Femur (tissue), 1 donor: ENCODE results near the gene MORN1.
A peak's percentile ranks its signal among the peaks of the same experiment; 100 is the strongest.
"Not testable (repeated sequence)": the region's sequence is repeated elsewhere in the genome, so short reads cannot be mapped to it uniquely, and the experiment has no call there.

Experiments
- DNase-seq: peaks from one replicate; pipeline ENCODE4 v3.0.0-alpha.2; 2017

Gene MORN1

GRCh38 chr1:2391041-2391930, at the start of gene MORN1, which contains the start of gene RER1:
TSS of gene MORN1 (minus strand) at chr1:2391554. CDS start at chr1:2391533, 21 bp downstream.
TSS of gene RER1 (plus strand) at chr1:2391841. CDS start at chr1:2395791, 3,950 bp downstream.
- peak; percentile 100 for DNase-seq

- not testable (repeated sequence) for DNase-seq
Measured at GRCh38 chr1:2440346-2440745, 49.0 kb upstream of the MORN1 start.

GRCh38 chr1:2439369-2439768, 48.0 kb upstream of the MORN1 start:
- DNase-seq, result no peak

GRCh38 chr1:2438641-2439040, 47.3 kb upstream of the MORN1 start:
- no peak for DNase-seq

DNA sequence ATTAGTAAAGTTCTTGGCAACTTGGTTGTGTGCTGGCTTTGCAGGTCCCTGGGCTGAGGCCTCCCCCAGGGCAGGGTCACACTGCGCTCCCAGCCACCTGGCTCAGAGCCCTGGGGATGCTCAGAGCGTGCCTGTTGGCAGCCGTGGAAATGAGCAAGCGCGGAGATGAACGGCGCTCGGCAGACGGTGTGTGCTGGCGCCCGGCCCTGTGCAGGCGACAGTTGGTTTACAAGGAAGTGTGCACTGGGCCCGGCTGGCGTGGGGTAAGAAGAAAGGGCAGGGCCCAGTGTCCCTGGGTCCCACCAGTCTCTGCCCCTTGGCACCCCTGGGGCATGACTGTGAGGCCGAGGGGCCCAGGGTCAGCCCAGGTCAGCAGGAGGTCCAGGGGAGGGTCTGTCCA, 46.7 kb upstream of the MORN1 start:
- DNase-seq, result no peak

DNA sequence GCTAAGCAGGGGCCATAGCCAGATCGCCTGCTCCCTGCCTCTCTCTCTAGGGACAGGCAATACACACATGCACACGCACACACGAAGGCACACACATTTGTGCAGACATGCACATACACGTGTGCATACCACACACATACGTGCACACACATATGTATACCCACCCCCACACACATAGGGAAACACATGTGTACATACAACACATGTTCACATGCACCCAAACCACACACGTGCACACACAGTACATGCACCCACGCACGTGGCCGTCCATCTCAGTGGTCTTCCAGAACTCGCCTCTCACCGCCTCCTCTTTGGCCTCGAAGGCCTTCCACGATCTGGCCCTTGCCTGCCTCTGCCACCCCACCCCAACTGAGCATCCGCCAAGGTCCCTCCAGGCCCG, 46.3 kb upstream of the MORN1 start:
- no peak for DNase-seq

- DNase-seq, result no peak
Measured at GRCh38 chr1:2436876-2437275, 45.5 kb upstream of the MORN1 start.

DNA sequence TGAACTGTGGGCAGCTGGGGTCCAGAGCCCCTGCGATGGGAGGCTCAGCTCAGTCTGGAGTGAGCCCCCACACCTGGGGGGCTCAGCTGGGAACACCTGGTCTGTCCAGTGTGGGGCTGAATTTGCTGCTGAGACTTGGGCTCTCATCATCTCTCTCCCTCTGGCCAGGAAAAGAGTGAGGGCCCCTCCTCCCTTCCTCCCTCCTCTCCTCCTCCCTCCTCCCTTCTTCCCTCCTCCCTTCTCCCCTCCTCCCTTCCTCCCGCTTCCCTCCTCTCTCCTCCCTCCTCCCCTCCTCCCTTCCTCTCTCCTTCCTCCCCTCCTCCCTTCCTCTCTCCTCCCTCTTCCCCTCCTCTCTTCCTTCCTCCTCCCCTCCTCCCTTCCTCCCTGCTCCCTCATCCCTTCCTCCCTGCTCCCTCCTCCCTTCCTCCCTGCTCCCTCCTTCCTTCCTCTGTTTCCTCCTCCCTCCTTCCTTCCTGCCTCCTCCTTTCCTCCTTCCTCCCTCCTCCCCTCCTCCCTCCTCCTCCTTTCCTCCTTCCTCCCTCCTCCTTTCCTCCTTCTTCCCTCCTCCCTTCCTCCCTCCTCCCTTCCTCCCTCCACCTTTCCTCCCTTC, 44.5 kb upstream of the MORN1 start:
- no peak for DNase-seq

GRCh38 chr1:2435091-2435490, 43.7 kb upstream of the MORN1 start:
- no peak for DNase-seq

DNA sequence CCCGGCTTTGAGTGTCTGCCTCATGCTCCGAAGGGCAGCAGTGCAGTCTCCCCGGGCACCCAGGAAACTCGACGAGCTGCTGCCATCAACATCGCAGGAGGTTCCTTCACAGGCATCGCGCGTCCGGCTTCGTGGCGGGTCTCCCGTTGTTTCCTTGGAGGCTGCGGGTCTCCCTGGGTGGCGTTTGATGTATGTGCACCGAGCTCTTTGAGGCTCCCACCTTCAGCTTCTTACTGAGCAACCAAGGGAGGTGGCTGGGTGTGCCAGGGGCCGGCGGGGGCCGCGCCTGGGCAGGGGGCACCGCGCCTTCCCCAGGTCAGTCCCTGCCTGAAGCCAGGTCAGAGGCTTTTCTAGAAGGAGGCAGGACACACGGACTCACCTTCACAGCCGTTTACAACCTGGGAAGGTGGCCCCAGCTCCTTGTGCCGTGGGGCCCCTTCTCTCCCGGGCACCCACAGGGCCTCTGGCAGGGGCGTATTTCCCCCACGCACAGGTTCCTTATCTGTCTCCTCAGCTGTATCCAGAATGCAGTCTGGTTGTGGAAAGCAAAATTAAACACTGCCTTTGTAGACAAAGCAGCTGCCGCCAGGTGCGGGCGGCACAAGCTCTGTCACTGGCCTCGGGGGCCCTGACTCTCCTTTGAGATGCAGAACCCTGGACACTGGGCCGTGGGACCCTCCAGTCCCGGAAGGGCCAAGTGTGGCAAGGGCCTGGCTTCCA, 42.7 kb upstream of the MORN1 start:
- no peak for DNase-seq

GRCh38 chr1:2433196-2433595, 41.8 kb upstream of the MORN1 start:
- DNase-seq, result no peak

DNA sequence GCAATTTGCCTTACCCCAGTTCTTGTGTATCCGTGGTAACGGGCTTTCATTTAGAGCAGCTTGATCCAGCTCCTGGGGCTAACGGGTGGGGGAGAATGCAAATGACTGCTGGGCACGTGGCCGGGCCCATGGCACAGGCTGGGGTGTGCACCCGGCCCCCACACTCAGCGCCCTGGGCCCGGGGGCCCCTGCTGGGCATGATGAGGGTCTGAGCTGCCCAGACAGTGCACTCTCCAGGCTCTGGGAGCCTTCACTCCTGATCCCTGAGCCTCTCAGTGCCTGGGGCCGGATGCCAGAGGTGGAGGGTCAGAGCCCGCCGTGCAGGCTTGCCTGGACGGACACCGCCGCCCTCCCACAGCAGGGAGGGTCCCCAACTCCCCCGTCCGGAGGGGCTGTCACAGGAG, 41.1 kb upstream of the MORN1 start:
- DNase-seq, result no peak

GRCh38 chr1:2431518-2431917, 40.2 kb upstream of the MORN1 start:
- DNase-seq, result no peak

DNA sequence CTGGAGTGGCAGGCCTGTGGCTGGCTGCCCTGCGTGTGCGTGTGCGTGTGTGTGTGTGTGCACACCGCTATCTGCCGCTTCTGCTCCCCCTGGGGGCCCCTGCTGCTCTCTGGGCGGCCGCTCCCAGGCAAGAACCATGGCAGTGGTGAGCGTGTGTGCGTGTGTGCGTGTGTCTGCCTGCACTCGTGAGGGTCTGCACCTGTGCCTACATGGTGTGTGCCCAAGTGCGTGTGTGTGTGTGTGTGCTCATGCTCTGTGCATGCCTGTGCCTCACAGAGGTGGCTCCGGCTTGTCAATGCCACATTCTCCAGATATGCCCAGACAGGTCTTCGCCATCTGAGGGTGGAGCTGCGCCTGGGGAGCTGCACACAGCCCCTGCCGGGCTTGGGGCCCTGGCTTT, 39.7 kb upstream of the MORN1 start:
- DNase-seq, result no peak

DNA sequence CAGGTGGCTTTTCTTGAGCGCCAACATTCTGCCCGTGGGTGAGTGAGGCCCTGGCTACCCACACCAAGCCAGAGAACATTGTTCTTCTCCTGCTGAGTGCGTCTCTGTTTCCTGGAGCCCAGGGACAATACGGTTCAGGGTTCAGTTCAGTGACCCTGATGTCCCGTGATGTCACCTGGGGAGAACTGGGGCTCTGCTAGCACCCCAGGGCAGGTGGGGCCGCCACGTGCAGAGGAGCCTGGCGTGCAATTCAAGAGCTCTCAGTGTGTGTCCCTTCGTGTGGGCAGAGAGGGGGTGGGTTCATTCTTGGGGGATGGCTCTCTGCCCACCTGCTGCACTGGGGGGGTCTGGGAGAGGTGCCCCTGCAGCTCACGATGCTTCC, 39.2 kb upstream of the MORN1 start:
- no peak for DNase-seq

DNA sequence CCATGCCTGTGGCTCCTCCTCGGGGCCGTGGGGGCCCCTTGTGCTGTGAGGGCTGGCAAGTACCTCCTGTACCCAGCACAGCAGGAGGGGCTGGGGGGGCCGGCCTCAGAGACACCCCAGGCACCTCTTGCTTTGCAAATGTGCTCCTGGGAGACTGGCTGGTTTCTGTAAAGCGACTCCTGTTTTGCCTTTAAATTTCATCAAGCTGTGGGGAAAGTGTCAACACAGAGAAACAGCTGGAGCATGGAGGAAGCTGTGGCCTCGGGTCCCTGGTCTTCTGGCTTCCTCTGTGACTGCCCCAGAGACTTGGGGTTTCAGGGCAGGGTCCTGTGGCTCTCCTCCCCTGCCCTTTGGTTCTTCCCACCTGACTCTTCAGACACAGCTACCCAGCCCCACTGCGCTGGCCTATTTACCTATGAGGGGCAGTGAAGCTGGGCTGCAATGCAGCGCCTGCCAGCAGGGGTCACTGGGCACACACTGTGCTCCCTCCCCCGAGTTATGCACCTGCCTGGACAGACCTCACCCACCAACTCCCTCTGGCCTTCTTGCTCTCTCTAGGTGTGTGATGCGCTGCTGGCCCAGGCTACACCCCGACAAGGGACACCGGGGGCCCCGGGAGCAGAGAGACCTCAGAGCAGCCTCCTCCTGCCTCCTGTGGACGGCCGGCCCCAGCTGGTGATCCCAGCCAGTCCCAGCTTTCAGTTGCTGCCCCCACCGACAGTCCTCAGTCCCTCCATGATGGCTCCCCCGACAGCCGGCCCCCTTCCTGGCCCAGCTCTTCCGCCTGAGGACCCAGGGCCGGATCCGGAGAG, 38.6 kb upstream of the MORN1 start:
- DNase-seq, result no peak

DNA sequence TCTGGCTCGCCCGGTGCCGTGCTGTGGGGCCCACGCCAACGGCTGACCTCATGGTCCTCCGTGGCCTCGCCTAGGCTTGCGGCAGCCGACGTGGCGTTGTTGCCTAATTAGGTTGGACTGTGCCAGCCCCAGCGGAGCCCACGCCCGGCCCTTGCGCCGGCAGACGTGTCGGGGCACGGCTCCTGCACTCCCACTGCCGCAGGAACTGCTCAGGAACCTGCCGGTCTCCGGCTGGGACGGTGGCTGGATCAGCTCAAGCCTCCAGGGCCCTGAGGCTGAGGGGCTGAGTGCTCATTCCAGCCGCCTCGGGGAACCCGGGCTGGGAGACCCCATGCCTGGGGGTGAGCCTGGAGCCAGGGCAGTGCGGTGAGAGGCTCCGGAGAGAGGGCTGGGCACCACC, 37.1 kb upstream of the MORN1 start:
- no peak for DNase-seq

DNA sequence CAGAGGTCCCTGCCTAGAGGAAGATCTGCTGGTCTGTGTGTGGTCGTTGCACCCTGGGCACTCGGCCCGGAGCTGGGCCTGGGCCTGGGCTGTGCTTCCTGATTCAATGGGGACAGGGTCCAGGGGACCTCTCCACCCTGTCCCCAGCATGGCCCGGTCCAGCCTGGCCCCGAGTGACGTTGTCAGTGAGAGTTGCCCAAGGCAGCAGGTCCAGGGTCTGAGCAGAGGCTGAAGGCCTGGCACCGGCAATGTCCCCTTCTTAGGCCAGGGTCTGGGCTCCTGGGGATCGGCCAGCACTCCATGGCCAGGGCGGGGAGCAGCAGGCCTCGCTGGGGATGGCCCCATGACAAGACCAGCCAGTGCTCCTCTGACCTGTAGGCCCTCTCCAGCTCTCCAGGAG, 36.6 kb upstream of the MORN1 start:
- DNase-seq, result no peak

GRCh38 chr1:2427051-2427450, 35.7 kb upstream of the MORN1 start:
- DNase-seq, result no peak

- DNase-seq, result no peak
Measured at GRCh38 chr1:2426540-2426939, 35.2 kb upstream of the MORN1 start.

DNA sequence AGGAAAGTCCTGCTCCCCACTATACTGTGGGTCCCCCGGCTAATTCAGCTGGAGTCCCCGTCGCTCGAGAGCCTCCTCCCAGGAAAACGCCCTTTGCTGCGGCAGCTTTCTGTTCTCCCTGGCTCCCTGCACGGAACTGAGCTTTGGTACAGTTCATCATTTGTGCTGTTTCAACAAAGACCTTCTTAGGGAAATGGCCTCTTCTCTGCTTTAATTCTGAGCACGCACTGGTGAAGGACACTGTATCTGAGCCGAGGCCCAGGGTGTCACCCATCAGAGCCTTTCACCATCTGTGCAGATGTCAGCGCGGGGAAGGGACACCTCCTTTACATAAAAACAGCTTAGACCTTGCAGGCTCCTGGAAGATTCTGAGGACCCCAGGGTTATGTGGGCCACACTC, 34.5 kb upstream of the MORN1 start:
- DNase-seq, result no peak

GRCh38 chr1:2422523-2422922, 31.2 kb upstream of the MORN1 start:
- no peak for DNase-seq

DNA sequence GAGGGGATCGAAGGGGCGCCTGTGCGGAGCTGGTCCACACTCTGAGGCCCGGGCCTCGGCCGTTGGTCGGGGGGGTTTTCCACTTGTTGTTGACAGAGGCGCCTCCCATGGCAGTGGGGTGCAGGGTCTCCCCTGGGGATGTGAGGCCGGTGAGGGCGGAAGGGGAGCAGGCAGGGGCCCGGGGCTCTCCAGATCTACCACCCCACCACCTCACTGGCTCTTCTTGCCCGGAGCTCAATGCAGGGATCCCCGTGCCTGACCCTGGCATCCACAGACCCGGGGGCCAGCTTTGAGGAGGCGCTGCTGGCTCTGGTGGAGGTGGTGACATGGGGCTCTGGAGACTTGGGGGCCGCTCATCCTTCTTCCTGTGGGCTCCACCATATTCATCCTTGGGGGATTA, 28.1 kb upstream of the MORN1 start:
- DNase-seq, result no peak
